ENCODE data around the gene PIP5K1B. TPM values are rescaled to one million over a fixed set of nuclear protein-coding genes. Genes with fewer than 3 reads are reported as not detected.

Gene PIP5K1B
- total RNA-seq, 1 donor from 2014 or later = 1.3 TPM

GRCh38 chr9:68711932-68712331 is 6.9 kb downstream of the PIP5K1B start:
- peaks cover 10% of the 10 kb centered on the region for H3K27me3 ChIP-seq (ENCODE audit: insufficient read depth, low read length)
- no peak overlapping the region for H3K27ac Mint-ChIP-seq (ENCODE audit: unreplicated experiment)

GRCh38 chr9:68714416-68715180 is 9.6 kb downstream of the PIP5K1B start:
- no peak for TF ChIP-seq CTCF (IDR thresholded peaks at IDR 0.05; ENCODE audit: insufficient read depth, low read depth, low read length)
- no peak for TF ChIP-seq EZH2 (IDR thresholded peaks at IDR 0.05; ENCODE audit: insufficient read depth, low read length)

More at GRCh38 chr9:68711932-68712331, 6.9 kb downstream of the PIP5K1B start:
- DNase-seq (ENCODE audit: low read depth) (no peak), FAIRE-seq (no peak)
- no peaks in the 10 kb centered on the region for H3K9me3 ChIP-seq (ENCODE audit: insufficient read depth, low read depth, low read length)
- H3K9ac ChIP-seq (ENCODE audit: low read length) = no peak overlapping the region
- H3K4me3 ChIP-seq (ENCODE audit: insufficient read depth, low read depth, low read length) = no peak overlapping the region
- H3K4me2 ChIP-seq (ENCODE audit: low read length) = no peak overlapping the region
- TF ChIP-seq CTCF (IDR thresholded peaks at IDR 0.05; ENCODE audit: insufficient read depth, low read depth, low read length) (no peak), EZH2 (IDR thresholded peaks at IDR 0.05; ENCODE audit: insufficient read depth, low read length) (no peak)
- H3K27ac ChIP-seq (ENCODE audit: low read depth, low read length) = no peak overlapping the region
- H3K79me2 ChIP-seq (ENCODE audit: insufficient read depth, low read length) = no peaks in the 10 kb centered on the region
- no peaks in the 10 kb centered on the region for H3K36me3 ChIP-seq (ENCODE audit: insufficient read depth, low read length)
- Mint-ChIP-seq H3K9me3 (ENCODE audit: unreplicated experiment) (no peaks in the 10 kb centered on the region), H3K36me3 (ENCODE audit: low read depth, unreplicated experiment) (no peaks in the 10 kb centered on the region), H3K4me1 (ENCODE audit: low read depth, unreplicated experiment) (no peaks in the 10 kb centered on the region), H3K27me3 (ENCODE audit: low read depth, unreplicated experiment) (peaks cover 25% of the 10 kb centered on the region), H3K4me3 (ENCODE audit: unreplicated experiment) (no peak overlapping the region)
- no peaks in the 10 kb centered on the region for H3K4me1 ChIP-seq (ENCODE audit: insufficient read depth, low read length)
- H2AFZ ChIP-seq (ENCODE audit: low read depth, low read length) = no peak overlapping the region
- no peaks in the 10 kb centered on the region for H4K20me1 ChIP-seq (ENCODE audit: insufficient read depth, low read length)

GRCh38 chr9:68715181-68715456 is 10.1 kb downstream of the PIP5K1B start:
- DNase-seq (ENCODE audit: low read depth) (no peak), FAIRE-seq (no peak)
- H3K79me2 ChIP-seq (ENCODE audit: insufficient read depth, low read length) = no peaks in the 10 kb centered on the region
- no peak overlapping the region for H3K4me3 ChIP-seq (ENCODE audit: insufficient read depth, low read depth, low read length)
- H3K4me3 Mint-ChIP-seq (ENCODE audit: unreplicated experiment) = no peak overlapping the region
- H3K9ac ChIP-seq (ENCODE audit: low read length) = no peak overlapping the region
- H3K4me1 Mint-ChIP-seq (ENCODE audit: low read depth, unreplicated experiment) = no peaks in the 10 kb centered on the region
- TF ChIP-seq EZH2 (IDR thresholded peaks at IDR 0.05; ENCODE audit: insufficient read depth, low read length) (no peak), CTCF (IDR thresholded peaks at IDR 0.05; ENCODE audit: insufficient read depth, low read depth, low read length) (no peak)
- no peaks in the 10 kb centered on the region for H3K27me3 ChIP-seq (ENCODE audit: insufficient read depth, low read length)
- H3K36me3 ChIP-seq (ENCODE audit: insufficient read depth, low read length) = no peaks in the 10 kb centered on the region
- H3K4me2 ChIP-seq (ENCODE audit: low read length) = no peak overlapping the region
- H3K9me3 Mint-ChIP-seq (ENCODE audit: unreplicated experiment) = no peaks in the 10 kb centered on the region
- no peak overlapping the region for H2AFZ ChIP-seq (ENCODE audit: low read depth, low read length)
- H3K36me3 Mint-ChIP-seq (ENCODE audit: low read depth, unreplicated experiment) = no peaks in the 10 kb centered on the region
- H4K20me1 ChIP-seq (ENCODE audit: insufficient read depth, low read length) = no peaks in the 10 kb centered on the region
- H3K9me3 ChIP-seq (ENCODE audit: insufficient read depth, low read depth, low read length) = no peaks in the 10 kb centered on the region
- no peak overlapping the region for H3K27ac Mint-ChIP-seq (ENCODE audit: unreplicated experiment)
- peaks cover 19% of the 10 kb centered on the region for H3K27me3 Mint-ChIP-seq (ENCODE audit: low read depth, unreplicated experiment)
- no peak overlapping the region for H3K27ac ChIP-seq (ENCODE audit: low read depth, low read length)
- H3K4me1 ChIP-seq (ENCODE audit: insufficient read depth, low read length) = no peaks in the 10 kb centered on the region

More at GRCh38 chr9:68714416-68715180, 9.6 kb downstream of the PIP5K1B start:
- Histone ChIP-seq H3K36me3 (ENCODE audit: insufficient read depth, low read length) (no peaks in the 10 kb centered on the region), H3K27ac (ENCODE audit: low read depth, low read length) (no peak overlapping the region), H3K4me2 (ENCODE audit: low read length) (no peak overlapping the region), H3K4me1 (ENCODE audit: insufficient read depth, low read length) (no peaks in the 10 kb centered on the region), H3K9ac (ENCODE audit: low read length) (no peak overlapping the region), H3K79me2 (ENCODE audit: insufficient read depth, low read length) (no peaks in the 10 kb centered on the region), H2AFZ (ENCODE audit: low read depth, low read length) (no peak overlapping the region), H3K4me3 (ENCODE audit: insufficient read depth, low read depth, low read length) (no peak overlapping the region), H3K9me3 (ENCODE audit: insufficient read depth, low read depth, low read length) (no peaks in the 10 kb centered on the region), H4K20me1 (ENCODE audit: insufficient read depth, low read length) (no peaks in the 10 kb centered on the region), H3K27me3 (ENCODE audit: insufficient read depth, low read length) (no peaks in the 10 kb centered on the region)
- H3K27me3 Mint-ChIP-seq (ENCODE audit: low read depth, unreplicated experiment) = peaks cover 19% of the 10 kb centered on the region
- H3K9me3 Mint-ChIP-seq (ENCODE audit: unreplicated experiment) = no peaks in the 10 kb centered on the region
- H3K36me3 Mint-ChIP-seq (ENCODE audit: low read depth, unreplicated experiment) = no peaks in the 10 kb centered on the region
- H3K27ac Mint-ChIP-seq (ENCODE audit: unreplicated experiment) = no peak overlapping the region
- DNase-seq (ENCODE audit: low read depth) (no peak), FAIRE-seq (no peak)
- H3K4me3 Mint-ChIP-seq (ENCODE audit: unreplicated experiment) = no peak overlapping the region
- H3K4me1 Mint-ChIP-seq (ENCODE audit: low read depth, unreplicated experiment) = no peaks in the 10 kb centered on the region

Measured in astrocyte (in vitro differentiated cells and primary cell).